ENCODE results near the gene BHLHE23. TPM values are rescaled to one million over a fixed set of nuclear protein-coding genes. Genes with fewer than 3 reads are reported as not detected.
"Not testable (repeated sequence)": the region's sequence is repeated elsewhere in the genome, so short reads cannot be mapped to it uniquely, and the experiment has no call there.

BHLHE23 gene
- total and polyA plus RNA-seq, 2 donors (not counting 1 experiment from before 2014, with no cell fraction given): not detected

- H3K9me3 ChIP-seq (ENCODE audit: control insufficient read depth, insufficient read depth, low read depth, low read length): no peaks in the 10 kb centered on the region
- H3K4me1 ChIP-seq (ENCODE audit: control insufficient read depth, extremely low read depth, insufficient read depth, low read length): no peaks in the 10 kb centered on the region
- H3K27ac ChIP-seq (ENCODE audit: insufficient read depth, low read length): no peak overlapping the region
- no peaks in the 10 kb centered on the region for H3K27me3 ChIP-seq (ENCODE audit: control insufficient read depth, insufficient read depth, low read length)
- no peak overlapping the region for H3K4me3 ChIP-seq (replicated peaks in 1 of 4; ENCODE audit: control extremely low read depth in 1 of 4, insufficient read depth in 1 of 4, low read depth in 3 of 4, low read length in 4 of 4)
- DNase-seq (ENCODE audit: low read depth in 2 of 2): no peak
- no peaks in the 10 kb centered on the region for H3K36me3 ChIP-seq (ENCODE audit: control insufficient read depth, insufficient read depth, low read length)
- no peak overlapping the region for H3K4me2 ChIP-seq (ENCODE audit: extremely low read depth, insufficient read depth, low read length)
- no peaks in the 10 kb centered on the region for H3K79me2 ChIP-seq (ENCODE audit: control insufficient read depth, insufficient read depth, low read length)
- H2AFZ ChIP-seq (ENCODE audit: low read length): no peak overlapping the region
- TF ChIP-seq CTCF (conservative IDR thresholded peaks at IDR 0.05 in 1 of 2, IDR thresholded peaks at IDR 0.05 in 1 of 2; ENCODE audit: low read depth in 1 of 2, low read length in 2 of 2): no peak
- TF ChIP-seq EZH2 (IDR thresholded peaks at IDR 0.05; ENCODE audit: low read length, missing control alignments): no peak
- no peaks in the 10 kb centered on the region for H4K20me1 ChIP-seq (ENCODE audit: control insufficient read depth, extremely low read depth, insufficient read depth, low read length)
- H3K9ac ChIP-seq (ENCODE audit: insufficient read depth, low read length): no peak overlapping the region
These were observed 44.4 kb downstream of the BHLHE23 start for GRCh38 chr20:62962221-62962879.

GRCh38 chr20:62961799-62962198 is 45.0 kb downstream of the BHLHE23 start:
- Histone ChIP-seq H3K9me3 (ENCODE audit: control insufficient read depth, insufficient read depth, low read depth, low read length) (no peaks in the 10 kb centered on the region), H4K20me1 (ENCODE audit: control insufficient read depth, extremely low read depth, insufficient read depth, low read length) (no peaks in the 10 kb centered on the region), H3K79me2 (ENCODE audit: control insufficient read depth, insufficient read depth, low read length) (no peaks in the 10 kb centered on the region), H3K27ac (ENCODE audit: insufficient read depth, low read length) (no peak overlapping the region), H3K4me1 (ENCODE audit: control insufficient read depth, extremely low read depth, insufficient read depth, low read length) (no peaks in the 10 kb centered on the region), H3K9ac (ENCODE audit: insufficient read depth, low read length) (no peak overlapping the region), H3K27me3 (ENCODE audit: control insufficient read depth, insufficient read depth, low read length) (no peaks in the 10 kb centered on the region), H3K4me2 (ENCODE audit: extremely low read depth, insufficient read depth, low read length) (no peak overlapping the region), H3K4me3 (replicated peaks in 1 of 4; ENCODE audit: control extremely low read depth in 1 of 4, insufficient read depth in 1 of 4, low read depth in 3 of 4, low read length in 4 of 4) (no peak overlapping the region), H3K36me3 (ENCODE audit: control insufficient read depth, insufficient read depth, low read length) (no peaks in the 10 kb centered on the region), H2AFZ (ENCODE audit: low read length) (no peak overlapping the region)
- no peak for DNase-seq (ENCODE audit: low read depth in 2 of 2)
- TF ChIP-seq CTCF (conservative IDR thresholded peaks at IDR 0.05 in 1 of 2, IDR thresholded peaks at IDR 0.05 in 1 of 2; ENCODE audit: low read depth in 1 of 2, low read length in 2 of 2): no peak
- TF ChIP-seq EZH2 (IDR thresholded peaks at IDR 0.05; ENCODE audit: low read length, missing control alignments): no peak

DNA sequence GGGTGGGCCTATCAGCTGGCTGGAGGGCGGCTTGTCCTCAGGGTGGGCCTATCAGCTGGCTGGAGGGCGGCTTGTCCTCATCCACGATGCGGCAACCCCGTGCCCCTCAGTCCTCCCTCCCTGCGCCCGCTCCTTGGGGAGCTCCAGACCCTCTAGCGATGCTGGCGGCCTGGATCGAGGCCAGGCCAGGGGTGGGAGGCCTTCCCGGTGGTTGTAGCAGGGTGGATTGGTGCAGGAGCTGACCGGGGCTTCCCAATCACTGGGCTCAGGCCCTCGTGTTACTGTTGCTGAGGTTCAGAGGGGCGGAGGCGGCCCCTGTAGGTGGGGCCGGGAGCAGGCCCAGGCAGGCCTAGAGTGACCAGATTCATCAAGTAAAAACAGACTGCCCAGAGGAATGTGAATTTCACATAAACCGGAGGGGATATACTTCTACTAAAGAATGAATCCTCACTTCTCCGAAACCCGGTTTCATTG is 45.4 kb downstream of the BHLHE23 start:
- DNase-seq (ENCODE audit: low read depth in 2 of 2): no peak
- Histone ChIP-seq H2AFZ (ENCODE audit: low read length) (no peak overlapping the region), H3K4me2 (ENCODE audit: extremely low read depth, insufficient read depth, low read length) (no peak overlapping the region), H3K9ac (ENCODE audit: insufficient read depth, low read length) (no peak overlapping the region), H3K79me2 (ENCODE audit: control insufficient read depth, insufficient read depth, low read length) (no peaks in the 10 kb centered on the region), H3K4me3 (replicated peaks in 1 of 4; ENCODE audit: control extremely low read depth in 1 of 4, insufficient read depth in 1 of 4, low read depth in 3 of 4, low read length in 4 of 4) (no peak overlapping the region), H3K27me3 (ENCODE audit: control insufficient read depth, insufficient read depth, low read length) (no peaks in the 10 kb centered on the region), H3K4me1 (ENCODE audit: control insufficient read depth, extremely low read depth, insufficient read depth, low read length) (no peaks in the 10 kb centered on the region), H3K27ac (ENCODE audit: insufficient read depth, low read length) (no peak overlapping the region), H4K20me1 (ENCODE audit: control insufficient read depth, extremely low read depth, insufficient read depth, low read length) (no peaks in the 10 kb centered on the region), H3K36me3 (ENCODE audit: control insufficient read depth, insufficient read depth, low read length) (no peaks in the 10 kb centered on the region), H3K9me3 (ENCODE audit: control insufficient read depth, insufficient read depth, low read depth, low read length) (no peaks in the 10 kb centered on the region)
- no peak for TF ChIP-seq CTCF (conservative IDR thresholded peaks at IDR 0.05 in 1 of 2, IDR thresholded peaks at IDR 0.05 in 1 of 2; ENCODE audit: low read depth in 1 of 2, low read length in 2 of 2)
- TF ChIP-seq EZH2 (IDR thresholded peaks at IDR 0.05; ENCODE audit: low read length, missing control alignments): no peak

- not testable (repeated sequence) for H3K4me2 ChIP-seq (ENCODE audit: extremely low read depth, insufficient read depth, low read length); H4K20me1 ChIP-seq (ENCODE audit: control insufficient read depth, extremely low read depth, insufficient read depth, low read length); H3K4me1 ChIP-seq (ENCODE audit: control insufficient read depth, extremely low read depth, insufficient read depth, low read length); H3K9me3 ChIP-seq (ENCODE audit: control insufficient read depth, insufficient read depth, low read depth, low read length); H3K27me3 ChIP-seq (ENCODE audit: control insufficient read depth, insufficient read depth, low read length); H3K27ac ChIP-seq (ENCODE audit: insufficient read depth, low read length); H3K9ac ChIP-seq (ENCODE audit: insufficient read depth, low read length); H3K79me2 ChIP-seq (ENCODE audit: control insufficient read depth, insufficient read depth, low read length); H3K36me3 ChIP-seq (ENCODE audit: control insufficient read depth, insufficient read depth, low read length); H3K4me3 ChIP-seq (replicated peaks in 1 of 4; ENCODE audit: control extremely low read depth in 1 of 4, insufficient read depth in 1 of 4, low read depth in 3 of 4, low read length in 4 of 4); H2AFZ ChIP-seq (ENCODE audit: low read length)
- peak in 1 of 2 donors; percentile 23 for DNase-seq (ENCODE audit: low read depth in 2 of 2)
These were observed 46.1 kb downstream of the BHLHE23 start for GRCh38 chr20:62960446-62961309.
